IgD-negative memory B cell (primary cell): Measurements from ENCODE around the gene NEDD4L. TPM values are rescaled to one million over a fixed set of nuclear protein-coding genes. Genes with fewer than 3 reads are reported as not detected.

ENCODE experiments used
- H3K27ac Mint-ChIP-seq, 3 donors: one replicate each; pipeline ENCODE4 v1.8.0; 2020 to 2022; ENCODE audit warnings: mild to moderate bottlenecking in 3 of 3, mixed read lengths in 3 of 3, moderate library complexity in 1 of 3
- H3K27me3 Mint-ChIP-seq: one replicate; pipeline ENCODE4 v1.8.0; 2021; ENCODE audit warnings: mixed read lengths
- H3K36me3 Mint-ChIP-seq: one replicate; pipeline ENCODE4 v1.8.0; 2020; ENCODE audit warnings: mild to moderate bottlenecking, mixed read lengths
- H3K4me1 Mint-ChIP-seq, 3 donors: one replicate each; pipeline ENCODE4 v1.8.0; 2020 to 2022; ENCODE audit warnings: mixed read lengths in 3 of 3, mild to moderate bottlenecking in 1 of 3
- H3K4me3 Mint-ChIP-seq, 4 donors: one replicate each; pipeline ENCODE4 v1.8.0; 2020 to 2022; ENCODE audit warnings: mild to moderate bottlenecking in 4 of 4, mixed read lengths in 4 of 4, moderate library complexity in 3 of 4
- H3K9me3 Mint-ChIP-seq, 3 donors: one replicate each; pipeline ENCODE4 v1.8.0; 2020 to 2021; ENCODE audit warnings: mixed read lengths in 3 of 3, mild to moderate bottlenecking in 1 of 3
- polyA plus RNA-seq: library from polyadenylated mRNA; unstranded; fragments of 300-500 nt; fragmentation: Illumina TruSeq; gene quantifications from one replicate; pipeline ENCODE4 v1.2.3, GENCODE V29; 2021

NEDD4L gene
- polyA plus RNA-seq, 1 donor from 2014 or later, result 9.6 TPM

GRCh38 chr18:58297198-58297597, 253.2 kb downstream of the NEDD4L start:
- Mint-ChIP-seq H3K4me1 (peaks cover 0 to 2% (median 0%) of the 10 kb centered on the region in 3 donors), H3K9me3 (peaks cover 0 to 3% (median 3%) of the 10 kb centered on the region in 3 donors), H3K36me3 (no peaks in the 10 kb centered on the region), H3K27me3 (no peaks in the 10 kb centered on the region), H3K4me3 (no peak overlapping the region), H3K27ac (no peak overlapping the region)

GRCh38 chr18:58298251-58299134, 254.5 kb downstream of the NEDD4L start:
- Mint-ChIP-seq H3K4me1 (peaks cover 3 to 11% (median 5%) of the 10 kb centered on the region in 3 donors), H3K27me3 (no peaks in the 10 kb centered on the region), H3K4me3 (no peak overlapping the region), H3K27ac (no peak overlapping the region), H3K9me3 (no peaks in the 10 kb centered on the region), H3K36me3 (no peaks in the 10 kb centered on the region)

GRCh38 chr18:58299135-58299473, 255.1 kb downstream of the NEDD4L start:
- Mint-ChIP-seq H3K9me3 (no peaks in the 10 kb centered on the region), H3K27me3 (no peaks in the 10 kb centered on the region), H3K27ac (no peak overlapping the region), H3K4me3 (no peak overlapping the region), H3K36me3 (no peaks in the 10 kb centered on the region), H3K4me1 (peaks cover 3 to 12% (median 7%) of the 10 kb centered on the region in 3 donors)

- H3K27ac Mint-ChIP-seq, result no peak overlapping the region
- no peaks in the 10 kb centered on the region for H3K36me3 Mint-ChIP-seq
- H3K9me3 Mint-ChIP-seq, result no peaks in the 10 kb centered on the region
- peaks cover 3 to 12% (median 7%) of the 10 kb centered on the region in 3 donors for H3K4me1 Mint-ChIP-seq
- H3K27me3 Mint-ChIP-seq, result no peaks in the 10 kb centered on the region
- H3K4me3 Mint-ChIP-seq, result no peak overlapping the region
Measured at GRCh38 chr18:58299936-58300335, 255.9 kb downstream of the NEDD4L start.

GRCh38 chr18:58300867-58301266, 256.8 kb downstream of the NEDD4L start:
- Mint-ChIP-seq H3K4me3 (no peak overlapping the region), H3K36me3 (no peaks in the 10 kb centered on the region), H3K4me1 (peaks cover 3 to 12% (median 7%) of the 10 kb centered on the region in 3 donors), H3K27ac (no peak overlapping the region), H3K9me3 (peaks cover 0 to 2% (median 2%) of the 10 kb centered on the region in 3 donors), H3K27me3 (no peaks in the 10 kb centered on the region)

- no peaks in the 10 kb centered on the region for H3K27me3 Mint-ChIP-seq
- H3K4me1 Mint-ChIP-seq, result peaks cover 3 to 12% (median 7%) of the 10 kb centered on the region in 3 donors
- H3K9me3 Mint-ChIP-seq, result peaks cover 2 to 4% (median 3%) of the 10 kb centered on the region in 3 donors
- no peak overlapping the region for H3K4me3 Mint-ChIP-seq
- no peak overlapping the region for H3K27ac Mint-ChIP-seq
- H3K36me3 Mint-ChIP-seq, result peaks cover 1% of the 10 kb centered on the region
Measured at GRCh38 chr18:58302811-58303210, 258.8 kb downstream of the NEDD4L start.

- H3K27ac Mint-ChIP-seq, result no peak overlapping the region
- H3K36me3 Mint-ChIP-seq, result peaks cover 1% of the 10 kb centered on the region
- H3K27me3 Mint-ChIP-seq, result no peaks in the 10 kb centered on the region
- no peak overlapping the region for H3K4me3 Mint-ChIP-seq
- H3K9me3 Mint-ChIP-seq, result peaks cover 2 to 4% (median 3%) of the 10 kb centered on the region in 3 donors
- H3K4me1 Mint-ChIP-seq, result peaks cover 3 to 12% (median 7%) of the 10 kb centered on the region in 3 donors
Measured at GRCh38 chr18:58303363-58303762, 259.3 kb downstream of the NEDD4L start.

- H3K27ac Mint-ChIP-seq, result no peak overlapping the region
- peaks cover 11 to 22% (median 18%) of the 10 kb centered on the region in 3 donors for H3K4me1 Mint-ChIP-seq
Measured at GRCh38 chr18:58305792-58306191, 261.8 kb downstream of the NEDD4L start.

GRCh38 chr18:58307441-58307840, 263.4 kb downstream of the NEDD4L start:
- Mint-ChIP-seq H3K4me1 (peaks cover 18 to 28% (median 20%) of the 10 kb centered on the region in 3 donors), H3K4me3 (no peak overlapping the region), H3K27me3 (no peaks in the 10 kb centered on the region), H3K27ac (no peak overlapping the region), H3K9me3 (peaks cover 2 to 4% (median 3%) of the 10 kb centered on the region in 3 donors), H3K36me3 (peaks cover 3% of the 10 kb centered on the region)

More at GRCh38 chr18:58305792-58306191, 261.8 kb downstream of the NEDD4L start:
- H3K27me3 Mint-ChIP-seq, result no peaks in the 10 kb centered on the region
- H3K9me3 Mint-ChIP-seq, result peaks cover 2 to 4% (median 3%) of the 10 kb centered on the region in 3 donors
- peaks cover 3% of the 10 kb centered on the region for H3K36me3 Mint-ChIP-seq
- no peak overlapping the region for H3K4me3 Mint-ChIP-seq

GRCh38 chr18:58308463-58308862, 264.4 kb downstream of the NEDD4L start:
- H3K27me3 Mint-ChIP-seq, result no peaks in the 10 kb centered on the region
- peaks cover 3% of the 10 kb centered on the region for H3K36me3 Mint-ChIP-seq
- no peak overlapping the region for H3K27ac Mint-ChIP-seq
- H3K4me1 Mint-ChIP-seq, result peaks cover 15 to 19% (median 16%) of the 10 kb centered on the region in 3 donors
- peaks cover 2 to 4% (median 3%) of the 10 kb centered on the region in 3 donors for H3K9me3 Mint-ChIP-seq
- no peak overlapping the region for H3K4me3 Mint-ChIP-seq

GRCh38 chr18:58309099-58309498, 265.1 kb downstream of the NEDD4L start:
- Mint-ChIP-seq H3K27ac (no peak overlapping the region), H3K27me3 (no peaks in the 10 kb centered on the region), H3K4me1 (peaks cover 13 to 18% (median 15%) of the 10 kb centered on the region in 3 donors), H3K9me3 (peaks cover 2 to 4% (median 3%) of the 10 kb centered on the region in 3 donors), H3K4me3 (no peak overlapping the region), H3K36me3 (peaks cover 3% of the 10 kb centered on the region)

GRCh38 chr18:58309610-58310239, 265.7 kb downstream of the NEDD4L start:
- no peaks in the 10 kb centered on the region for H3K27me3 Mint-ChIP-seq
- peaks cover 2 to 4% (median 3%) of the 10 kb centered on the region in 3 donors for H3K9me3 Mint-ChIP-seq
- H3K36me3 Mint-ChIP-seq, result peaks cover 3% of the 10 kb centered on the region
- H3K27ac Mint-ChIP-seq, result peak overlapping the region in 1 of 3 donors; percentile 21
- peaks cover 13 to 18% (median 15%) of the 10 kb centered on the region in 3 donors for H3K4me1 Mint-ChIP-seq
- peak overlapping the region in 1 of 4 donors; percentile 29 for H3K4me3 Mint-ChIP-seq

- Mint-ChIP-seq H3K27ac (no peak overlapping the region), H3K4me3 (peak overlapping the region in 2 of 4 donors; percentile 71 to 73), H3K9me3 (peaks cover 2 to 4% (median 3%) of the 10 kb centered on the region in 3 donors), H3K27me3 (no peaks in the 10 kb centered on the region), H3K4me1 (peaks cover 13 to 18% (median 15%) of the 10 kb centered on the region in 3 donors), H3K36me3 (peaks cover 3% of the 10 kb centered on the region)
Measured at GRCh38 chr18:58310517-58310916, 266.5 kb downstream of the NEDD4L start.

GRCh38 chr18:58311390-58311789, 267.4 kb downstream of the NEDD4L start:
- no peak overlapping the region for H3K27ac Mint-ChIP-seq
- H3K9me3 Mint-ChIP-seq, result peaks cover 0 to 3% (median 0%) of the 10 kb centered on the region in 3 donors
- peaks cover 1% of the 10 kb centered on the region for H3K36me3 Mint-ChIP-seq
- H3K4me1 Mint-ChIP-seq, result peaks cover 15 to 23% (median 17%) of the 10 kb centered on the region in 3 donors
- H3K4me3 Mint-ChIP-seq, result no peak overlapping the region
- no peaks in the 10 kb centered on the region for H3K27me3 Mint-ChIP-seq

GRCh38 chr18:58313491-58314032, 269.5 kb downstream of the NEDD4L start:
- Mint-ChIP-seq H3K4me1 (peaks cover 23 to 29% (median 25%) of the 10 kb centered on the region in 3 donors), H3K27ac (no peak overlapping the region), H3K27me3 (no peaks in the 10 kb centered on the region), H3K36me3 (peaks cover 7% of the 10 kb centered on the region), H3K9me3 (no peaks in the 10 kb centered on the region), H3K4me3 (no peak overlapping the region)
